Nephron progenitor cell (in vitro differentiated cells): ENCODE results near the gene DIP2C.
"Not testable (repeated sequence)": the region's sequence is repeated elsewhere in the genome, so short reads cannot be mapped to it uniquely, and the experiment has no call there.

Experiments used
- DNase-seq: peaks from one replicate; pipeline ENCODE4 v3.0.0; 2021
- H3K27ac Mint-ChIP-seq: 2 replicates; pipeline ENCODE4 v1.8.0; 2021; ENCODE audit warnings: mild to moderate bottlenecking, moderate library complexity, mixed read lengths
- H3K27me3 Mint-ChIP-seq: 2 replicates; pipeline ENCODE4 v1.8.0; 2021; ENCODE audit warnings: mild to moderate bottlenecking, low read depth, mixed read lengths; ENCODE audit not compliant: poor library complexity
- H3K36me3 Mint-ChIP-seq: 2 replicates; pipeline ENCODE4 v1.8.0; 2021; ENCODE audit warnings: low read depth, mixed read lengths
- H3K4me1 Mint-ChIP-seq: 2 replicates; pipeline ENCODE4 v1.8.0; 2021; ENCODE audit warnings: mixed read lengths
- H3K4me3 Mint-ChIP-seq: 2 replicates; pipeline ENCODE4 v1.8.0; 2021; ENCODE audit warnings: mild to moderate bottlenecking, moderate library complexity, mixed read lengths
- H3K9me3 Mint-ChIP-seq: 2 replicates; pipeline ENCODE4 v1.8.0; 2021; ENCODE audit warnings: mild to moderate bottlenecking, moderate library complexity, mixed read lengths
- CTCF ChIP-seq: fragments of 200-600 bp; sonication (generic); IDR thresholded peaks from 2 replicates; pipeline ENCODE4 v1.5.0; 2021; ENCODE audit warnings: antibody characterized with exemption

The DIP2C gene

GRCh38 chr10:599767-600166 is 89.7 kb downstream of the DIP2C start:
- Mint-ChIP-seq H3K27me3 (no peaks in the 10 kb centered on the region), H3K9me3 (no peaks in the 10 kb centered on the region), H3K4me3 (no peak overlapping the region), H3K27ac (no peak overlapping the region), H3K4me1 (peaks cover 69% of the 10 kb centered on the region), H3K36me3 (no peaks in the 10 kb centered on the region)
- no peak for TF ChIP-seq CTCF
- DNase-seq: no peak

GRCh38 chr10:598415-599170 is 90.9 kb downstream of the DIP2C start:
- Mint-ChIP-seq H3K27me3 (peaks cover 3% of the 10 kb centered on the region), H3K4me1 (peaks cover 70% of the 10 kb centered on the region), H3K9me3 (no peaks in the 10 kb centered on the region), H3K4me3 (no peak overlapping the region), H3K36me3 (peaks cover 4% of the 10 kb centered on the region), H3K27ac (peak overlapping the region; percentile 64)
- DNase-seq: no peak
- no peak for TF ChIP-seq CTCF

GRCh38 chr10:597976-598375 is 91.5 kb downstream of the DIP2C start:
- H3K27ac Mint-ChIP-seq: no peak overlapping the region
- peaks cover 4% of the 10 kb centered on the region for H3K36me3 Mint-ChIP-seq
- H3K4me1 Mint-ChIP-seq: peaks cover 69% of the 10 kb centered on the region
- peaks cover 3% of the 10 kb centered on the region for H3K27me3 Mint-ChIP-seq
- no peak overlapping the region for H3K4me3 Mint-ChIP-seq
- H3K9me3 Mint-ChIP-seq: no peaks in the 10 kb centered on the region
- DNase-seq: no peak
- no peak for TF ChIP-seq CTCF

- no peak for DNase-seq
- Mint-ChIP-seq H3K4me3 (no peak overlapping the region), H3K9me3 (no peaks in the 10 kb centered on the region), H3K36me3 (peaks cover 4% of the 10 kb centered on the region), H3K27ac (no peak overlapping the region), H3K4me1 (peaks cover 67% of the 10 kb centered on the region), H3K27me3 (peaks cover 3% of the 10 kb centered on the region)
- TF ChIP-seq CTCF: no peak
Observed at GRCh38 chr10:596725-597345, 92.6 kb downstream of the DIP2C start.

GRCh38 chr10:596131-596530 is 93.3 kb downstream of the DIP2C start:
- H3K9me3 Mint-ChIP-seq, H3K27ac Mint-ChIP-seq, H3K4me3 Mint-ChIP-seq, H3K27me3 Mint-ChIP-seq, DNase-seq, H3K36me3 Mint-ChIP-seq: not testable (repeated sequence)
- peaks cover 67% of the 10 kb centered on the region for H3K4me1 Mint-ChIP-seq

- Mint-ChIP-seq H3K4me1 (peaks cover 67% of the 10 kb centered on the region), H3K9me3 (no peaks in the 10 kb centered on the region), H3K4me3 (no peak overlapping the region), H3K27ac (peak overlapping the region; percentile 26), H3K36me3 (peaks cover 10% of the 10 kb centered on the region), H3K27me3 (peaks cover 3% of the 10 kb centered on the region)
- no peak for TF ChIP-seq CTCF
- no peak for DNase-seq
Observed at GRCh38 chr10:595473-595872, 94.0 kb downstream of the DIP2C start.
